H9 (cell line): ENCODE results near the gene OR13C4. TPM values are rescaled to one million over a fixed set of nuclear protein-coding genes. Genes with fewer than 3 reads are reported as not detected.

Experiments used
- DNase-seq: peaks from one replicate; pipeline ENCODE4 v3.0.0-alpha.2; 2017
- H2AFZ ChIP-seq: one replicate; pipeline ENCODE4 v1.6.1; 2013; ENCODE audit warnings: mild to moderate bottlenecking, low read length, control low read depth, moderate library complexity
- H2AK5ac ChIP-seq: 2 replicates; pipeline ENCODE4 v1.6.1; 2013; ENCODE audit warnings: low read length, control low read depth, mixed read lengths; ENCODE audit not compliant: insufficient read length
- H2BK120ac ChIP-seq: one replicate; pipeline ENCODE4 v1.6.1; 2013; ENCODE audit warnings: low read depth, mild to moderate bottlenecking, low read length, control low read depth, inconsistent platforms; ENCODE audit not compliant: poor library complexity, severe bottlenecking
- H2BK12ac ChIP-seq: 2 replicates; pipeline ENCODE4 v1.6.1; 2013; ENCODE audit warnings: low read length, control low read depth, mixed read lengths, low read depth; ENCODE audit not compliant: insufficient read length
- H2BK15ac ChIP-seq: 2 replicates; pipeline ENCODE4 v1.6.1; 2013; ENCODE audit warnings: low read depth, low read length, control low read depth
- H2BK20ac ChIP-seq: one replicate; pipeline ENCODE4 v1.6.1; 2013; ENCODE audit warnings: low read depth, mild to moderate bottlenecking, low read length, control low read depth, inconsistent platforms; ENCODE audit not compliant: poor library complexity, severe bottlenecking
- H2BK5ac ChIP-seq: 2 replicates; pipeline ENCODE4 v1.6.1; 2013; ENCODE audit warnings: low read length, control low read depth, mixed read lengths; ENCODE audit not compliant: insufficient read length
- H3K14ac ChIP-seq: 2 replicates; pipeline ENCODE4 v1.6.1; 2013; ENCODE audit warnings: low read length, control low read depth; ENCODE audit not compliant: insufficient read depth
- H3K18ac ChIP-seq: 2 replicates; pipeline ENCODE4 v1.6.1; 2013; ENCODE audit warnings: low read depth, mild to moderate bottlenecking, mixed read lengths, low read length, control low read depth; ENCODE audit not compliant: insufficient read length
- H3K23ac ChIP-seq: 2 replicates; pipeline ENCODE4 v1.6.1; 2013; ENCODE audit warnings: low read length, control low read depth, mixed read lengths, low read depth; ENCODE audit not compliant: insufficient read length
- H3K23me2 ChIP-seq: 2 replicates; pipeline ENCODE4 v1.6.1; 2013; ENCODE audit warnings: low read depth, mild to moderate bottlenecking, mixed read lengths, low read length, control low read depth; ENCODE audit not compliant: insufficient read length, poor library complexity, severe bottlenecking
- H3K27ac ChIP-seq: 2 replicates; pipeline ENCODE4 v1.5.1; 2013; ENCODE audit warnings: low read length, control low read depth, mixed read lengths, low read depth; ENCODE audit not compliant: insufficient read length
- H3K27me3 ChIP-seq: 2 replicates; pipeline ENCODE4 v1.6.1; 2013; ENCODE audit warnings: low read length, control low read depth, inconsistent platforms; ENCODE audit not compliant: insufficient read depth
- H3K4ac ChIP-seq: 2 replicates; pipeline ENCODE4 v1.6.1; 2013; ENCODE audit warnings: low read depth, mild to moderate bottlenecking, control low read depth, inconsistent platforms, low read length, moderate library complexity
- H3K4me1 ChIP-seq: 2 replicates; pipeline ENCODE4 v1.6.1; 2013; ENCODE audit warnings: low read length, control low read depth, inconsistent platforms; ENCODE audit not compliant: insufficient read depth
- H3K4me2 ChIP-seq: 2 replicates; pipeline ENCODE4 v1.6.1; 2013; ENCODE audit warnings: low read length, control low read depth, mixed read lengths; ENCODE audit not compliant: insufficient read length, insufficient read depth
- H3K56ac ChIP-seq: 2 replicates; pipeline ENCODE4 v1.6.1; 2013; ENCODE audit warnings: low read depth, mild to moderate bottlenecking, mixed read lengths, low read length, control low read depth; ENCODE audit not compliant: insufficient read length
- H3K79me1 ChIP-seq: 2 replicates; pipeline ENCODE4 v1.6.1; 2013; ENCODE audit warnings: low read depth, mild to moderate bottlenecking, moderate library complexity, low read length, control low read depth, inconsistent platforms; ENCODE audit not compliant: insufficient read depth, poor library complexity, severe bottlenecking
- H3K79me2 ChIP-seq: 2 replicates; pipeline ENCODE4 v1.6.1; 2013; ENCODE audit warnings: low read length, control low read depth, inconsistent platforms; ENCODE audit not compliant: insufficient read depth
- H3K9ac ChIP-seq: 2 replicates; pipeline ENCODE4 v1.6.1; 2013; ENCODE audit warnings: low read length, control low read depth, mixed read lengths; ENCODE audit not compliant: insufficient read length; ENCODE audit errors: extremely low read depth
- H3K9me3 ChIP-seq: one replicate; pipeline ENCODE4 v1.6.1; 2013; ENCODE audit warnings: low read depth, low read length, inconsistent platforms; ENCODE audit not compliant: control insufficient read depth
- H3T11ph ChIP-seq: one replicate; pipeline ENCODE4 v1.6.1; 2013; ENCODE audit warnings: mild to moderate bottlenecking, low read length, control low read depth, inconsistent platforms
- H4K20me1 ChIP-seq: one replicate; pipeline ENCODE4 v1.6.1; 2013; ENCODE audit not compliant: control insufficient read depth, insufficient read length, insufficient read depth
- H4K5ac ChIP-seq: 2 replicates; pipeline ENCODE4 v1.6.1; 2013; ENCODE audit warnings: low read depth, mild to moderate bottlenecking, mixed read lengths, low read length, control low read depth; ENCODE audit not compliant: insufficient read length
- H4K8ac ChIP-seq: replicated peaks from 2 replicates; pipeline ENCODE4 v1.6.1; 2013; ENCODE audit warnings: low read length, control low read depth, mixed read lengths, low read depth; ENCODE audit not compliant: insufficient read length
- H4K91ac ChIP-seq: 2 replicates; pipeline ENCODE4 v1.6.1; 2013; ENCODE audit warnings: low read depth, mild to moderate bottlenecking, moderate library complexity, mixed read lengths, low read length, control low read depth; ENCODE audit not compliant: insufficient read length
- H3K27ac Mint-ChIP-seq, 3 experiments: 2 replicates in 2 of 3; 3 replicates in 1 of 3; pipeline ENCODE4 v1.8.0; 2020 to 2021; ENCODE audit warnings: mixed read lengths in 3 of 3, mild to moderate bottlenecking in 1 of 3, moderate library complexity in 1 of 3
- H3K27me3 Mint-ChIP-seq: 2 replicates; pipeline ENCODE4 v1.8.0; 2021; ENCODE audit warnings: low read depth, mild to moderate bottlenecking, moderate library complexity, mixed read lengths
- H3K36me3 Mint-ChIP-seq, 3 experiments: 2 replicates in 2 of 3; 3 replicates in 1 of 3; pipeline ENCODE4 v1.8.0; 2020 to 2021; ENCODE audit warnings: low read depth in 3 of 3, mixed read lengths in 3 of 3; ENCODE audit not compliant: insufficient read depth in 1 of 3
- H3K4me1 Mint-ChIP-seq, 2 experiments: 2 replicates each; pipeline ENCODE4 v1.8.0; 2020; ENCODE audit warnings: mixed read lengths in 2 of 2
- H3K4me3 Mint-ChIP-seq, 2 experiments: 2 replicates in 1 of 2; 3 replicates in 1 of 2; pipeline ENCODE4 v1.8.0; 2020 to 2021; ENCODE audit warnings: mild to moderate bottlenecking in 2 of 2, mixed read lengths in 2 of 2, moderate library complexity in 1 of 2
- H3K9me3 Mint-ChIP-seq, 2 experiments: 2 replicates in 1 of 2; 3 replicates in 1 of 2; pipeline ENCODE4 v1.8.0; 2020; ENCODE audit warnings: mild to moderate bottlenecking in 2 of 2, mixed read lengths in 2 of 2, moderate library complexity in 1 of 2
- WGBS: extraction: QIAGEN DNeasy Blood & Tissue Kit; methylation state at CpG from one replicate; pipeline ENCODE4 v1.1.7; 2013; ENCODE audit warnings: missing lambda C conversion rate, low lambda C conversion rate, mixed read lengths; ENCODE audit not compliant: insufficient read length; ENCODE audit errors: extremely low coverage; 5-methylcytosine and 5-hydroxymethylcytosine counted together
- total RNA-seq: library from RNA; stranded (reverse); gene quantifications from 2 replicates; pipeline ENCODE4 v1.2.1, GENCODE V29; 2021
- TF ChIP-seq, protein P1 (sequence below): fragments of 200-600 bp; sonication (generic); conservative IDR thresholded peaks from 3 replicates; pipeline ENCODE4 v1.8.0; 2021; ENCODE audit warnings: antibody characterized with exemption, mild to moderate bottlenecking

OR13C4 gene
- total RNA-seq, 1 experiment from 2014 or later, result not detected

DNA sequence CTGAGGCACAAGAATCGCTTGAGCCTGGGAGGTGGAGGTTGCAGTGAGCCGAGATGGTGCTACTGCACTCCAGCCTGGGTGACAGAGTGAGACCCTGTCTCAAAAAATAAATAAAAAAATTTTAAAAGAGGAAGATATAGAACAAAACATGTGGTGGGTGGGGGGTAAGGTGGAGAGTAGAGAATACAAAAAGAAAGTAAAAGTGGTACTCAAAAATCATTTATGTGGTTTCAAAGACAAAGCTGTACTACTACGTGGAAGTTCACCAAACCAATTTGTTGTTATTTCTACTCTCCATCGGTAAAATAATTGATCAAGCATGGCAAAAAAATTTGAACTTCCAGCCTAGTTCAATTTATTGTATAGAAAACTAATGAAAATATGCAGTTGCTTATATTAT lies 17.6 kb upstream of the OR13C4 start:
- H3T11ph ChIP-seq, result no peak overlapping the region
- no peak overlapping the region for H3K4me3 Mint-ChIP-seq
- no peak overlapping the region for H3K9ac ChIP-seq
- H3K36me3 Mint-ChIP-seq, result no peaks in the 10 kb centered on the region
- no peak overlapping the region for H4K8ac ChIP-seq
- H3K9me3 ChIP-seq, result no peaks in the 10 kb centered on the region
- H4K20me1 ChIP-seq, result no peaks in the 10 kb centered on the region
- H4K5ac ChIP-seq, result no peak overlapping the region
- H2BK12ac ChIP-seq, result no peak overlapping the region
- H2AFZ ChIP-seq, result no peak overlapping the region
- H3K9me3 Mint-ChIP-seq, result no peaks in the 10 kb centered on the region
- H3K79me1 ChIP-seq, result no peaks in the 10 kb centered on the region
- H2AK5ac ChIP-seq, result no peak overlapping the region
- no CpG with 5 or more reads among the region's 4 CpGs for WGBS
- H2BK5ac ChIP-seq, result no peak overlapping the region
- H3K27me3 ChIP-seq, result no peaks in the 10 kb centered on the region
- no peak overlapping the region for H3K27ac ChIP-seq
- H3K4me2 ChIP-seq, result no peak overlapping the region
- no peak overlapping the region for H3K14ac ChIP-seq
- DNase-seq, result no peak
- H3K23me2 ChIP-seq, result no peaks in the 10 kb centered on the region
- H2BK120ac ChIP-seq, result no peak overlapping the region
- TF ChIP-seq, protein P1, sequence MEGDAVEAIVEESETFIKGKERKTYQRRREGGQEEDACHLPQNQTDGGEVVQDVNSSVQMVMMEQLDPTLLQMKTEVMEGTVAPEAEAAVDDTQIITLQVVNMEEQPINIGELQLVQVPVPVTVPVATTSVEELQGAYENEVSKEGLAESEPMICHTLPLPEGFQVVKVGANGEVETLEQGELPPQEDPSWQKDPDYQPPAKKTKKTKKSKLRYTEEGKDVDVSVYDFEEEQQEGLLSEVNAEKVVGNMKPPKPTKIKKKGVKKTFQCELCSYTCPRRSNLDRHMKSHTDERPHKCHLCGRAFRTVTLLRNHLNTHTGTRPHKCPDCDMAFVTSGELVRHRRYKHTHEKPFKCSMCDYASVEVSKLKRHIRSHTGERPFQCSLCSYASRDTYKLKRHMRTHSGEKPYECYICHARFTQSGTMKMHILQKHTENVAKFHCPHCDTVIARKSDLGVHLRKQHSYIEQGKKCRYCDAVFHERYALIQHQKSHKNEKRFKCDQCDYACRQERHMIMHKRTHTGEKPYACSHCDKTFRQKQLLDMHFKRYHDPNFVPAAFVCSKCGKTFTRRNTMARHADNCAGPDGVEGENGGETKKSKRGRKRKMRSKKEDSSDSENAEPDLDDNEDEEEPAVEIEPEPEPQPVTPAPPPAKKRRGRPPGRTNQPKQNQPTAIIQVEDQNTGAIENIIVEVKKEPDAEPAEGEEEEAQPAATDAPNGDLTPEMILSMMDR, result no peak
- H3K27me3 Mint-ChIP-seq, result no peaks in the 10 kb centered on the region
- no peak overlapping the region for H2BK20ac ChIP-seq
- no peaks in the 10 kb centered on the region for H3K4me1 Mint-ChIP-seq
- no peak overlapping the region for H4K91ac ChIP-seq
- no peak overlapping the region for H3K4ac ChIP-seq
- no peak overlapping the region for H3K18ac ChIP-seq
- no peaks in the 10 kb centered on the region for H3K4me1 ChIP-seq
- no peaks in the 10 kb centered on the region for H3K79me2 ChIP-seq
- no peak overlapping the region for H3K23ac ChIP-seq
- H2BK15ac ChIP-seq, result no peak overlapping the region
- no peak overlapping the region for H3K56ac ChIP-seq
- H3K27ac Mint-ChIP-seq, result no peak overlapping the region
